ENCODE data around the gene GTF2H2C_2.
A peak's percentile ranks its signal among the peaks of the same experiment; 100 is the strongest.
"Not testable (repeated sequence)": the region's sequence is repeated elsewhere in the genome, so short reads cannot be mapped to it uniquely, and the experiment has no call there.

GTF2H2C_2 gene

DNA sequence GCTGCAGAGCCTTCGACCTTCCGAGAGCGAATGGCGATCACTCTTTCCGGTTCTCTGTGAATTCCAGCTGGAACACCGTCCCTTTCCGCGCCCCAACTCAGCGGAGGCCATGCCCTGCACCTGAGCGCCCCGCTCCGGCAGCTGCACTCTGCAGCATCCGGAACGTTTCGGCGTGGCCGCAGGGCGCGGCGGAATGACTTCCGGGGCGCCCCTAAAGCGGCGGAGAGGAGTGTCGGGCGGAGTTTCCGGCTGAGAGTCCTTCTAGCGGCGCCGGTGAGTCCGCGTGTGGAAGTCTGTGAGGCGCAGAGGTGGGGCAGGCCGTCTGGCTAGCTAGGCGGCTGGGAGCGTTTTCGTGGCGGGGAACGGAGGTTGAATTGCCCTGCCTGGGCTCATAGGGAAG is at the start of gene GTF2H2C_2:
Gene GTF2H2C_2 (plus strand): TSS at position 252 of the 400 bp plus-strand sequence.
- H3K4me3 ChIP-seq (ENCODE audit: low read depth, low read length); DNase-seq (ENCODE audit: low read depth, low spot score); POLR2A ChIA-PET; CTCF ChIA-PET: not testable (repeated sequence)

DNA sequence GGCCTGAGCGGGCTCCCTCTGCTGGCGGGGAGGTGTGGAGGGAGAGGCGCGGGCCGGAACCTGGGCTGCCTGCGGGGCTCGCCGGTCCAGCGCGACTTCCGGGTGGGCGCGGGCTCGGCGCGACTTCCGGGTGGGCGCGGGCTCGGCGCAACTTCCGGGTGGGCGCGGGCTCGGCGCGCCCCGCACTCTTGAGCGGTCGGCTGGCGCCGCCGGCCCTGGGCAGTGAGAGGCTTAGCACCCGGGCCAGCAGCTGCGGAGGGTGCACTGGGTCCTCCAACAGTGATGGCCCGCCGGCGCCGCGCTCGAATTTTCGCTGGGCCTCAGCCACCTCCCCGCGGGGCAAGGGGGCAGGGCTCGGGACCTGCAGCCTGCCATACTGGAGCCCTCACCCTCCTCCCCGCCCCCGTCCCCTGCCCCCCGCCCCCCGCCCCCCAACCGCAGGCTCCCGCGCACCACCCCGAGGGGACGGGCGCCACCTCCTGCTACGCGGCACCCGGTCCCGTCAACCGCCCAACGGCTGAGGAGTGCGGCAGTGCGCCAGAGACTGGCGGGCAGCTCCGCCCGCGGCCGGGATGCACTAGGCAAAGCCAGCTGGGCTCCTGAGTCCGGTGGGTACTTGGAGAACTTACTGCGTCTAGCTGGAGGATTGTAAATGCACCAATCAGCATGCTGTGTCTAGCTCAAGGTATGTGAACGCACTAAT is 14.0 kb upstream of the GTF2H2C_2 start:
- DNase-seq (ENCODE audit: low read depth, low spot score); POLR2A ChIA-PET; CTCF ChIA-PET: not testable (repeated sequence)
- H3K4me3 ChIP-seq (ENCODE audit: low read depth, low read length): peak overlapping the region; percentile 50

DNA sequence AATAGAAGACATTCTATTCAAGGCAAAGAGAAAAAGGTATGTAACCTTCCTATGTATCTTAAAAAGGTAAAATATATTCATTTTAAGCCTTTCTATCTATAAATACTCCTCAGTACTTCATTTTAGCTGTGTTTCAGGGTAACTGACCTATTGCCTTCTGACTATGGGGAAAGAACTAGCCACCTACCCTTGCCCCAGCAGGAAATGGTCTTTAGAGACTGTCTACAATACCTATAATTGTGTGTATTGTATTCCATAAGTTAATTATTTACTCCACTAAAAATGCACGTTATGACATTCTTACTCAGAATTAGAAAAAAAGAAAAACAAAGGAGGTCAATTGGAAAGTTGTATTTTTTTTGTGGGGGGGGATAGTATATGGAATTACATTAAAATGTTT is 6.2 kb downstream of the GTF2H2C_2 start:
- POLR2A ChIA-PET; CTCF ChIA-PET; DNase-seq (ENCODE audit: low read depth, low spot score); H3K4me3 ChIP-seq (ENCODE audit: low read depth, low read length): not testable (repeated sequence)

- DNase-seq (ENCODE audit: low read depth, low spot score); CTCF ChIA-PET; H3K4me3 ChIP-seq (ENCODE audit: low read depth, low read length); POLR2A ChIA-PET: not testable (repeated sequence)
Observed at GRCh38 chr5:70423215-70423614, 8.0 kb downstream of the GTF2H2C_2 start.

DNA sequence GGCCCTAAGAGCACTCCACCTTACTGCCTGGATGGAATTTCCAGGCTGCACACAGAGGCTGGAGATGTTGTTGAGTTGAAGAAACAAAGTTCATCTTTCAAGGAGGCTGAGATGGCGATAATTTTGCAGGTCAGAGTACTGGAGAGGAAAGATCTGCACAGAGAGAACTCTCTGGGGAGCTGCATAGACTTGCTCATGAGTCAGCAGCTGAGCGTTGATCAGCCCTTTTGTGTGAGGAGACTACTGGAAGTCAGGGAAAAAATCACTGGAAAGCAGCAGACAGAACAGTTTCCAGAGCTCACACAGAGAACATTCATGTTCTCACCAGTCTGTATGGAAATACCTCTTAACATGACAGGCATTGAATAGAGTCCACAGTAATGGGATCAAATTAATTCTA is 23.4 kb downstream of the GTF2H2C_2 start:
- H3K4me3 ChIP-seq (ENCODE audit: low read depth, low read length); DNase-seq (ENCODE audit: low read depth, low spot score); POLR2A ChIA-PET; CTCF ChIA-PET: not testable (repeated sequence)

DNA sequence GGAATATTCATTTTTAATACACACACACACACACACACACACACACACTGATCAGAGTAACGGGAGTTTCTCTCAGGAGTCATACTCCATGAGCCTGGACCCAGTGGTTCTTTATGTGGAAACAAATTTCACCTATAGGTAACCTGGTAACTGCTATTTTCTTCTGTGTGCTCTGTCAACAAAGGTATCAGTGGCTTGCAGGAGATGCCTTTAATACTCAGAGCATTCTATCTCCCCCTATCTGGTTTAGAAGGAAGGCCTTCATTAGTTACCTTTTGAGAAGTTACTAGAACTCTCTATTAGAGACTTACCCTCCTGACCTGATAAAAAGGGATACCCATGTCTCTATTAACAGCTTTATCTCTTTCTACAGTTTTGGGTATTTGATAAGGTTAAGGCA is 34.4 kb downstream of the GTF2H2C_2 start:
- CTCF ChIA-PET; DNase-seq (ENCODE audit: low read depth, low spot score); POLR2A ChIA-PET; H3K4me3 ChIP-seq (ENCODE audit: low read depth, low read length): not testable (repeated sequence)

- CTCF ChIA-PET; H3K4me3 ChIP-seq (ENCODE audit: low read depth, low read length); DNase-seq (ENCODE audit: low read depth, low spot score); POLR2A ChIA-PET: not testable (repeated sequence)
Observed at GRCh38 chr5:70451249-70451984, 36.2 kb downstream of the GTF2H2C_2 start.

GRCh38 chr5:70457093-70457492 is 41.9 kb downstream of the GTF2H2C_2 start:
- CTCF ChIA-PET: not testable (repeated sequence)

GRCh38 chr5:70459188-70459587 is 44.0 kb downstream of the GTF2H2C_2 start:
- H3K4me3 ChIP-seq (ENCODE audit: low read depth, low read length); DNase-seq (ENCODE audit: low read depth, low spot score); POLR2A ChIA-PET; CTCF ChIA-PET: not testable (repeated sequence)

More at GRCh38 chr5:70457093-70457492, 41.9 kb downstream of the GTF2H2C_2 start:
- DNase-seq (ENCODE audit: low read depth, low spot score); H3K4me3 ChIP-seq (ENCODE audit: low read depth, low read length); POLR2A ChIA-PET: not testable (repeated sequence)

DNA sequence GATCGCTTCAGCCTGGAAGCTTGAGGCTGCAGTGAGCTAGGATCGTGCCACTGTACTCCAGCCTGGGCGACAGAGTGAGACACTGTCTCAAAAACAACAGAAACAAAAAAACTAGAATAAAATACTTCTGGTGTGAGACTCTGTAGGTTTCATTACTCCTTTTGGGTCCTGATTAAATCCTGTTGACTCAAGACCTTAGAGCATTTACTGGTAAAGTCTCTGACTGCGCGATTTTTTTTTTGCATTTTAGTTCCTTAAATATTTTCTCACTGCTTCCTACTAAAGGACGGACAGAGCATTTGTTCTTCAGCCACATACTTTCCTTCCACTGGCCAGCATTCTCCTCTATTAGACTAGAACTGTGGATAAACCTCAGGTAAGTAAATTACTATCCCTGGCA is 46.8 kb downstream of the GTF2H2C_2 start:
- CTCF ChIA-PET; H3K4me3 ChIP-seq (ENCODE audit: low read depth, low read length); POLR2A ChIA-PET; DNase-seq (ENCODE audit: low read depth, low spot score): not testable (repeated sequence)

- DNase-seq (ENCODE audit: low read depth, low spot score); H3K4me3 ChIP-seq (ENCODE audit: low read depth, low read length); CTCF ChIA-PET; POLR2A ChIA-PET: not testable (repeated sequence)
Observed at GRCh38 chr5:70464019-70464637, 49.0 kb downstream of the GTF2H2C_2 start.

- CTCF ChIA-PET; POLR2A ChIA-PET; H3K4me3 ChIP-seq (ENCODE audit: low read depth, low read length); DNase-seq (ENCODE audit: low read depth, low spot score): not testable (repeated sequence)
Observed at GRCh38 chr5:70469926-70470509, 54.9 kb downstream of the GTF2H2C_2 start.
